GM19324 (cell line): ENCODE results near the gene NKIRAS1.
"Not testable (repeated sequence)": the region's sequence is repeated elsewhere in the genome, so short reads cannot be mapped to it uniquely, and the experiment has no call there.

Experiments used
- ATAC-seq: cut with Tn5 transposase; IDR thresholded peaks from one replicate; pipeline ENCODE4 v1.9.1; 2021; ENCODE audit warnings: mild to moderate bottlenecking, moderate library complexity; ENCODE audit not compliant: unreplicated experiment, low FRiP score

The NKIRAS1 gene

GRCh38 chr3:23911397-23911796 lies 5.4 kb downstream of the NKIRAS1 start:
- ATAC-seq, result no peak

DNA sequence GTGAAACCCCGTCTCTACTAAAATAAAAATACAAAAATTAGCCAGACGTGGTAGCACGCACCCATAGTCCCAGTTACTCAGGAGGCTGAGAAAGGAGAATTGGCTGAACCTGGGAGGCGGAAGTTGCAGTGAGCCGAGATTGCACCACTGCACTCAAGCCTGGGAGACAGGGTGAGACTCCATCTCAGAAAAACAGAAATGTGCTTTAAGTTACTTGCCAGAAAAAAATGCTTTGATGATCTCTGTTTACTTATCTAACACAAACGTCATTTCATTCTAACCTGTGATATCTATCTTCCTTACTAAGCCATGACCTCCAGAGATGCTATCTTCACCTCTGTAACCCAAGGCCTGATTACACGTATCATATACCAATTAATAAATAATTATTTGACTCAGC lies 7.4 kb downstream of the NKIRAS1 start:
- ATAC-seq, result no peak

DNA sequence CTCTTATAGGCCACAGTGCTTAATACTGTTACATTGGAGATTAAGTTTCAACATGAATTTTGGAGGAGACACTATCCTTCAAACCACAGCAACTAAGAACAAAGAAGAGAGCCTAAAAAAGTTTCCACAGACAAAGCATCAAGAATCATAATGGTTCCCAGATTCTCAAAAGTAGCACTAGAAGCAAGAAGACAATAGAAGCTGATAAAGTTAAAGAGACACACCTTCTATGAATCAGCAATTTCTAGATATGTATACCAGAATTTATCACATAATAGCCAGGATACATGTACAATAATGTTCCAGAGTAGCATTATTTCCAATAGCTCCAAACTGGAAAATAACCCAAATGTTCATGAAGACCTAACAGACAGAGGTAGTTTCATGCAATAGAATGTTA lies 12.2 kb downstream of the NKIRAS1 start:
- no peak for ATAC-seq

DNA sequence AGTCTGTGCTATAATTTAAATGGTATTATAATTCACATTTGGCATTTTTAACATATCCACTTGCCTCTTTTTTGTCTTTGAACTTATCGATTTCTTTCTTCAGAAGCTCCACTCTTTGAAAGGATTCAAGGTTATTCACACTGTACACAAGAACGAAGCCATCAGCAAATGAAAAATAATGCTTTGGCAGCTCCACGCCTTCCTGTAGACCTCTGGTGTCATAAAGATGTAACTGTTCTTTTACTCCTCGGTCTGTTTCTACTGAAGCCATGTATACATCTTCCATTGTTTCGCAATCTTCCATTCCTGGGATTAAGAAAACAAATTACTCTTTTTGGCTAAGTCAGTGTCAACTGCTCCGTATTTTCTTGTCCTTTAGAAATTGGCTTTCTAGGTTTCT lies 16.0 kb downstream of the NKIRAS1 start:
- no peak for ATAC-seq

DNA sequence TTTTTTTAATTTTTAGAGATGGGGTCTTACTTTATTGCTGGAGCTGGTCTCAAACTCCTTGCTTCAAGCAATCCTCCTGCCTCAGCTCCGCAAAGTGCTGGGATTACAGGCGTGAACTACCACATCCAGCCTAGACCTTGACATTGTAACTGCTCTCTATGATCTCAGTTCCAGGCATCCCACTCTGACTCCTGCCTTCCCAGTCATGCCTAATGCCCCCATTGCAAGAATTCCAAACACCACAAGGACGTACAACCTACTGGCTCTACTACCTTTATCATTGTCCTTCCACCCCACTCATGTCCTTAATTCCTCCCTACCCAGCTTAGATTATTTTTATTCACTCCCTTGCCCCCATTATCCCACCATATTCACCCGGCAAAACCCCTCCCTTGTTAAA lies 21.6 kb downstream of the NKIRAS1 start:
- ATAC-seq, result no peak

DNA sequence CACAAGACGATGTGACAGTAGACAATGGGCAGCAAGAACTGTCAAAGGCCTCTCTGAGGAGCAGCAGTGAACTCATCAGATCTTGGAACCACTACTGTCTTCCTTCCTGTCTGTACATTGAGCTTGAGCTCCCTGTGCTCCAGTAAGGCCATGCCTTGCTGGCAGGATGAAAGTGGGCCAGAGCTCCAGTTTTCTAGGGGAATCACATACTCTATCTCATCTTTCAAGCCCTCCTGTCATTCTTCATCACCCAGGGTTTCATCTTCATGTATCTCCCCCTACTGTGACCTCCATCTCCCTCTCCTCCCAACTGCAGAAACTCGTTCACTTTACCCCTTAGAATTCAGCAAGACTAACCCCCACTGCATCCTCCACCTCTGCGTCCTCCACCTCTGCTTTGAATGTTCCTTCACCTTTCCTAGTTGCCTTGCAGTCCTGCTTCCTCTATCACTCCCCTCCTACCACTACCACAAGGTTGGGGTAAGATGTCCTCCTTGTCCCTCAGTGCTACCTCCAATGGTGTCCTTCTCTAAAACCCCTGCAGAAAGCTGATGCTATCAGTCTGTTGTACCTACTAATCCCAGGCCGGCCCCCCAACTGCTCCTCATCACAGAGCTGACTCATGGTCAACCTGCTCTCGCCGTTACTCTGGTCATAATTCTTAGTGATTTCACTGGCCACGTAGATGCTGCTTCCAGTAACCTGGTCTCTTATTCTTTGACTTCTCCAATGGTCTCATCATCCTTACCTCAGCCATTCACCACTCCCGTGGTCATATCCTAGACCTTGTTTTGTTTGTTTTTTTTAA lies 22.3 kb downstream of the NKIRAS1 start:
- ATAC-seq, result no peak

DNA sequence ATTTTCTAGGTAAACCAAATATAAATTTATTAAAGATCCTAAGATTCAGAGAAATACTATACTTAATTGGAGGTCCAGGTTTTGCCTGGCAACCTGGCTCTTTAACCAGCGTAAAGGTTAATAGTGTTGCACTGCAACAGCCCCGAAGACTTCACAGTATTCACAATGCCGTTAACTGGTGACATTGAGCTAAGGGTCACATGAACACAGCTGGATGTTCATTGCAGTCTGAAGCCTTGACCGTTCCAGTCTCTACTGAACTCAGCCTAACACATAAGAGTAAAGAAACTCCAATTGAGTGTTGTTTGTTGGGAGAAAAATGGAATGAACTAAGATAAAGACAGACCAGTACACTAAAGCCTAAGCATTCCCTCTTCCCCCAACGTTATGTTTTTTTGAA lies 26.8 kb downstream of the NKIRAS1 start:
- no peak for ATAC-seq

GRCh38 chr3:23889386-23889785 lies 27.4 kb downstream of the NKIRAS1 start:
- no peak for ATAC-seq

DNA sequence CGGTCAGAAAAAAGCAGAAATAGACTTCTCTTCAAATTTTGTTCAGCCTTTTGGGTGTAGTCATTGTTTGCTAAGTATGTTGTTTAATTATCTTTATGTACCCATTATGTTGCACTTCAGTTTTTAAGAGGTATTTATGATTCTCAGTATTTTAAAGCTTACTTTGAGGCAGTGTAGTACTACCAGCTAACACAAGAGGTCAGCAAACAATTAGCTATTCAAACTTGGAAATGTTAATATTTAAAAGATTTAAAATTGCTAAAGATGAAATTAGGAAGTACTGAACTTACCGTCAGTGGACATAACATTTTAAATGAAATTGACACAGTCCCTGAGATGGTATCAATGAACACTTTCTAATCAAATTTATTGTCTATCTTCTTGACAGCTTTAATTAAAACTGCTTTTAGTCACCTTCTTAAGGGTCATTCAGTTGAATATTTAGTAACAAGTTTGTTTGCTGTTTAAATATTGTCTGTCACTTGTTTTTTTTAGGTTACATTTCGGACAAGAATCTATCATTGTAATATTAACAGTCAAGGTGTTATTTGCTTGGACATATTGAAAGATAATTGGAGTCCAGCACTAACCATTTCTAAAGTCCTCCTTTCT lies 28.1 kb downstream of the NKIRAS1 start:
- ATAC-seq, result no peak

GRCh38 chr3:23886311-23886710 lies 30.5 kb downstream of the NKIRAS1 start:
- no peak for ATAC-seq

DNA sequence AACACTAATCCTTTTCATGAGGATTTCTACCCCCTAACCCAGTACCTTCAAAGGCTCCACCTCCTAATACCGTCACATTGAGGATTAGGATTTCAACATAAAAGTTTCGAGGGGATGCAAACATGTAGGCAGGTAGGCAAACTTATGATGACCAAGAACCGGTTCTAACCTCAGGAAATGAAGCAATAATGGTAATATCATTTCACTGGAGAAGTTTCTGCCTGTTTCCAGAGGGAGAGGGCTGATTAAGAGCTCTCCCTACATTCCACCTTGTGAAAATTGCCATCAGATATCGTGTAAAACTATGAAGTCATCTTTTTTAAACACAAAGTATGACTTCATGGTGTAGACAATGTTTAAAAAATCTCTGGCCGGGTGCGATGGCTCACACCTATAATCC lies 31.6 kb downstream of the NKIRAS1 start:
- no peak for ATAC-seq

GRCh38 chr3:23884481-23884880 lies 32.3 kb downstream of the NKIRAS1 start:
- no peak for ATAC-seq

GRCh38 chr3:23882487-23882918 lies 34.3 kb downstream of the NKIRAS1 start:
- no peak for ATAC-seq

GRCh38 chr3:23881993-23882392 lies 34.8 kb downstream of the NKIRAS1 start:
- not testable (repeated sequence) for ATAC-seq

- ATAC-seq, result no peak
Measured at GRCh38 chr3:23880703-23881339, 36.0 kb downstream of the NKIRAS1 start.

DNA sequence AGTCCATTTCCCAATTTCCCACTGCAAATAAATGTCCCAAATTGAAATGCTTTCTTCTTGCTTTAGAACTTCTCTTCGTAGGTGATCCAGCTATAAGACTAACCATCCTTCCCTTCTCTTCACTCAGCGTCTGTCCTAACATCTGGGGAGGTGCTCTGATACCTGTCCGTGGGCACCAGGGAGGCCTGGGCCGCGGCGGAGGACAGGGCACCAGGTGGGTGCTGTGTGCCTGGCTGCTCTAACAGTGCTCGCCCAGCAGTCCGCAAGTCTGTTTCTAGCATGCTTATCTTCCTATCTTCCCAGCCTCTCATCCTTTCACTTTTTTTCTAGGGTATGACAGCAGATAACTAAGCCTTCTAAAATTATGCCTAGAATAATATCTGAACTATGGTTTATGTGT lies 37.3 kb downstream of the NKIRAS1 start:
- no peak for ATAC-seq

DNA sequence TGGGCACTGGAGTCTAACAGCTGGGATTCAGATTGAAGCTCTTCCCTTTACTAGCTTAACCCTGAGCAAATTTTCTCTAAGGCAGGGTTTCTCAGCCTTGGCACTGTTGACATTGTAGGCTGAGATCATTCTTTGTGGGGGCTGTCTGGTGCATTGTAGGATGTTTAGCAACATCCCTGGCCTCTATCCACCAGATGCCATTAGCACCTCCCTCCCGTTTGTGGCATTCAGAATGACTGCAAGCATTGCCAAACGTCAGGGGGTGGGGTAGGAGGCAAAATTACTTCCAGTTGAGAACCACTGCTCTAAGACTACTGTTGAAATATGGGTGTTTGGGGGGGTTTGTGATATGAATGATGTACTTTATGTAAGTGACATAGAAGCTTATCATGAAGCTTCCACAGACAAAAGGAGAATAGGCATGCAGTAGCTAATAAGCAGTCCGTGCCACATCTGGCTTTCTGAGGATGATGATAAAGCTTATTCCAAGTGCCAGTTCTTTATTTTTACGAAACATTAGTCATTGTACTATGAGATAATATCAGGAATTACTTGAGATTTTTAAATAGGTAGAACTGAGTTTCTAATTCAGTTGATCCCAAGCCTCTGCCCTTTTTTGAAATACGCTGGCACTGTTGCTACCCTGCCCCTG lies 39.3 kb downstream of the NKIRAS1 start:
- ATAC-seq, result no peak

DNA sequence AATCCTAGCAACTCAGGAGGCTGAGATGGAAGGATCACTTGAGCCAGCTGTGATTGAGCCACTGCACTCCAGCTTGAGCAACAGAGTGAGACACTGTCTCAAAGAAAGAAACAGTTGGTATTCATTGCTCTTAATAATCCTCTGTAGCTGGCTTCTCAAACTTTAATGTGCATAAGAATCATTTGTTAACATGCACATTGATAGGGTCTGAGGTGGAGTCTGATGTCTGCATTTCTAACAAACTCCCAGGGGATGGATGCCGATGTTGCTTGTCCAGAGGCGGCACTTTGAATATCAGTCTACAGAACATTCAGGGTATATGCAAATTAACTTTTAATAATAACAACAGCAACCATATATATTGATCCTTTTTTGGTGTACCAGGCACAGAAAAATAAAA lies 39.9 kb downstream of the NKIRAS1 start:
- no peak for ATAC-seq

DNA sequence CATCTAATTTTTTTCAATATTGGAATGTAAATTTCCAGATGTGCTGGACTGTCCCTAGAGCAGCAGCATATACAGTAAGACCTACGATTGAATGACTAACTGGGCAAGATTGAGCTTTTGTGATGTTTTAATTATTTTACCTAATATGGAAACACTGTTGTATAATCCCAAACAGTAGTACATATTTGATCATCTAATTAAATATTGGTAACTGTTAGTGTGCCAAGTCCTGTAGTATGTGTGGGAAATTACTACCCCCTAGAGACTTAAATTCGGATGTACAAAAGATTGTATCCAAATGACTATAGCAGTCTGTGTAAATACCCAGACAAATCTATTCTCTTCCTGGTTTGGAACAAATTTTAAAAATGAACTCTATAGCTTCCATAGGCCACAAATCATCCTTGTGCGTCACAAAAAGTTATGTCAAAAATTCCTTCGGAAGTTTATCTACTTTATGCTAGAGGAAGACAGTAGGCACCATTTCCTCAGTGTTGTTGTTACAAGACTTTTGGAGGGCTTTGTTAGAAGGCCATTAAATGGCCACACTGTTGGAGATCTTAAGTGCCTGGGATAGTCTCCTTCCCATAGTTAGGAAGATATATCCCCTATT lies 41.6 kb downstream of the NKIRAS1 start:
- no peak for ATAC-seq

DNA sequence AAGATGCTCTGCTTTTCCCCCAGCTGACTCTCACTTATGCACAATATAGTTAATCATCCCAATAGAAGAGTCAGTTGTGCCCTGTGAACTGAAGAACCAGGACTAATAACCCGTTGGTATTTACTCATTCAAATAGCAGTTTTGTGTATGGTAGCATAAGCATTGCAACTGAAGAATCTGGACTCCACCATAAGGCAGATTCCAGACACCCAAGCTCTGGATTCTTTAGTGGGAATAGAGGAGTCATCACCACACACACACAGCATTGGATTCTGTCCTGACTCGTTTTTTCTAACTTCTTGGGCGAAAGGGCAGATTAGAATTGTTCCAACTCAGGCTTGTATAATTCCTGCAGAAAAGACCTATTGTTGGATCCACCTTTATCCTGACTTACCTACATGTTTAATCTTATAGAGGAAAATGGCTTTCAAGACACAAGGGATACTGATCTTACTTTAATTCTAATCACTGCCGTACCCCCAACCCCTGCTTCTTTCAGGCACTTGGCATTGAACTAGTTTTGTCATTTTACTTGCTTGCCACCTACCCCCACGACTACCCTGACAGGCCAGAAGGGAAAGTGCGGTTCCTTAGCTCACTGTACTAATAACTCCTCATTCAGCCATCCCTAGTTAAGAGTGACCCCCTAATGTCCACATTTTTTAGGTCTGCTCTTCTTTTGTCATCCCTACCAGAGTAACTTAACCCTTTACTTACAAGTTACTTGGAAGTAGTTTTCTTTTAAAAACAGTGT lies 42.3 kb downstream of the NKIRAS1 start:
- no peak for ATAC-seq
